HepG2 (cell line): ENCODE results near the gene VDR. TPM values are rescaled to one million over a fixed set of nuclear protein-coding genes. Genes with fewer than 3 reads are reported as not detected.

Experiments used
- ATAC-seq: fragments of 200-7000 bp; cut with Tn5 transposase; 3 replicates; pipeline ENCODE4 v1.9.1; 2020; ENCODE audit warnings: mild to moderate bottlenecking, moderate library complexity
- BruUV-seq: library from RNA; stranded (reverse); fragments of 400-500 nt; replicated peaks from 2 replicates; lab custom pipeline; 2021; lab: Mats Ljungman, UMichigan
- CTCF ChIA-PET: fragments of 300-600 bp; formaldehyde crosslinking; extraction: SDS; loops from one replicate; lab custom pipeline; 2021; ENCODE audit warnings: low total read pairs, inconsistent platforms, low intra/inter-chr PET ratio; lab: Yijun Ruan, JAX
- POLR2A ChIA-PET: fragments of 350-600 bp; sonication (Branson Sonifier 250); formaldehyde crosslinking; loops from one replicate; lab custom pipeline; 2020; ENCODE audit warnings: antibody characterized with exemption, inconsistent platforms; lab: Yijun Ruan, JAX
- DNase-seq: peaks from one replicate; pipeline ENCODE4 v3.0.0-alpha.2; 2015; ENCODE audit warnings: low spot score
- FAIRE-seq: peaks from 3 replicates; lab custom pipeline; 2011; peaks lifted over from hg19 to GRCh38; lab: Jason Lieb, UNC
- H2AFZ ChIP-seq: one replicate; pipeline ENCODE4 v1.6.1; 2011; ENCODE audit warnings: low read length, inconsistent platforms
- H3K27ac ChIP-seq: fragments of 300-600 bp; 3 replicates; pipeline ENCODE4 v1.8.0; 2011; ENCODE audit warnings: mixed run types, mild to moderate bottlenecking, mixed read lengths, low read length, inconsistent platforms; ENCODE audit not compliant: insufficient read depth; ENCODE audit errors: extremely low read length
- H3K27me3 ChIP-seq, 2 experiments: fragments of 200-600 bp in 1 of 2; 2 replicates in 1 of 2; 3 replicates in 1 of 2; pipeline versions ENCODE4 v1.6.0 to v1.8.0; 2011; ENCODE audit warnings: low read length in 2 of 2, mild to moderate bottlenecking in 2 of 2, moderate library complexity in 2 of 2, inconsistent platforms in 1 of 2; ENCODE audit not compliant: insufficient read depth in 2 of 2, control insufficient read depth in 1 of 2
- H3K36me3 ChIP-seq, 2 experiments: fragments of 200-600 bp in 1 of 2; replicated peaks in 1 of 2; 2 replicates in 1 of 2; 3 replicates in 1 of 2; pipeline versions ENCODE4 v1.5.1 to v1.8.0; 2011; ENCODE audit warnings: low read length in 2 of 2, inconsistent platforms in 1 of 2; ENCODE audit not compliant: insufficient read depth in 2 of 2, control insufficient read depth in 1 of 2
- H3K4me1 ChIP-seq: 2 replicates; pipeline ENCODE4 v1.5.1; 2012; ENCODE audit warnings: low read length, inconsistent platforms; ENCODE audit not compliant: insufficient read depth
- H3K4me2 ChIP-seq: 2 replicates; pipeline ENCODE4 v1.6.0; 2011; ENCODE audit warnings: low read depth, low read length, inconsistent platforms
- H3K4me3 ChIP-seq, 3 experiments: fragments of 200-600 bp in 1 of 3; sonication (generic), shearing (Covaris generic) in 1 of 3; replicated peaks in 1 of 3; 2 replicates each; pipeline ENCODE4 v1.5.1; 2011 to 2016; ENCODE audit warnings: low read length in 3 of 3, inconsistent platforms in 2 of 3, low read depth in 2 of 3, mild to moderate bottlenecking in 2 of 3, control low read depth in 1 of 3, mixed read lengths in 1 of 3; ENCODE audit not compliant: insufficient read depth in 1 of 3
- H3K79me2 ChIP-seq: one replicate; pipeline ENCODE4 v1.6.1; 2011; ENCODE audit warnings: low read length, inconsistent platforms; ENCODE audit not compliant: insufficient read depth
- H3K9ac ChIP-seq: 2 replicates; pipeline ENCODE4 v1.6.0; 2011; ENCODE audit warnings: mild to moderate bottlenecking, low read depth, low read length, inconsistent platforms; ENCODE audit not compliant: insufficient read depth
- H3K9me3 ChIP-seq: 2 replicates; pipeline ENCODE4 v1.5.1; 2012; ENCODE audit warnings: mild to moderate bottlenecking, low read length
- H4K20me1 ChIP-seq: 2 replicates; pipeline ENCODE4 v1.6.0; 2011; ENCODE audit warnings: inconsistent platforms, mild to moderate bottlenecking, low read length, moderate library complexity; ENCODE audit not compliant: insufficient read depth
- CBX5 ChIP-seq: sonication (generic); formaldehyde crosslinking; IDR thresholded peaks from 2 replicates; pipeline ENCODE4 v1.4.0; 2020; ENCODE audit warnings: missing genetic modification reagents, borderline replicate concordance
- FOSL2 ChIP-seq: sonication (generic); formaldehyde crosslinking; IDR thresholded peaks from 2 replicates; pipeline ENCODE4 v1.4.0; 2020; ENCODE audit warnings: missing genetic modification reagents
- GABPB1 ChIP-seq: IDR thresholded peaks from 2 replicates; pipeline ENCODE4 v1.6.1; 2016; ENCODE audit warnings: mild to moderate bottlenecking, missing genetic modification reagents, moderate library complexity, missing compliant biosample characterization
- HDAC6 ChIP-seq: fragments of 200-600 bp; sonication (generic); IDR thresholded peaks from 2 replicates; pipeline ENCODE4 v1.7.0; 2017; ENCODE audit warnings: mild to moderate bottlenecking, antibody characterized with exemption, low read length, low read depth
- HMG20B ChIP-seq: conservative IDR thresholded peaks from 2 replicates; pipeline ENCODE4 v1.6.1; 2016; ENCODE audit warnings: missing genetic modification reagents, missing compliant biosample characterization
- KDM5A ChIP-seq: fragments of 200-600 bp; sonication (generic); IDR thresholded peaks from 2 replicates; pipeline ENCODE4 v1.7.0; 2018; ENCODE audit warnings: antibody characterized with exemption, mild to moderate bottlenecking, low read length, borderline replicate concordance
- PAX8 ChIP-seq: sonication (generic); formaldehyde crosslinking; IDR thresholded peaks from 2 replicates; pipeline ENCODE4 v1.8.0; 2022; ENCODE audit warnings: mild to moderate bottlenecking, missing genetic modification reagents, borderline replicate concordance
- SP5 ChIP-seq: IDR thresholded peaks from 2 replicates; pipeline ENCODE4 v1.6.1; 2016; ENCODE audit warnings: low read depth, borderline replicate concordance
- TBL1XR1 ChIP-seq: fragments of 150-350 bp; IDR thresholded peaks from 2 replicates; pipeline ENCODE4 v1.6.1; 2014; ENCODE audit warnings: borderline replicate concordance, low read length; ENCODE audit not compliant: partially characterized antibody
- TSC22D2 ChIP-seq: sonication (generic); formaldehyde crosslinking; IDR thresholded peaks from 2 replicates; pipeline ENCODE4 v1.5.1; 2020; ENCODE audit warnings: missing genetic modification reagents, mild to moderate bottlenecking, borderline replicate concordance
- ZFY ChIP-seq: sonication (generic); formaldehyde crosslinking; IDR thresholded peaks from 2 replicates; pipeline ENCODE4 v1.4.0; 2020; ENCODE audit warnings: missing genetic modification reagents
- ZNF343 ChIP-seq: sonication (generic); formaldehyde crosslinking; IDR thresholded peaks from 2 replicates; pipeline ENCODE4 v1.4.0; 2020; ENCODE audit warnings: mild to moderate bottlenecking, missing genetic modification reagents
- ZNF468 ChIP-seq: sonication (generic); formaldehyde crosslinking; IDR thresholded peaks from 2 replicates; pipeline ENCODE4 v1.8.0; 2022; ENCODE audit warnings: mild to moderate bottlenecking, moderate library complexity, missing genetic modification reagents
- ZNF614 ChIP-seq: IDR thresholded peaks from 2 replicates; pipeline ENCODE4 v1.6.1; 2018; ENCODE audit warnings: missing biosample characterization, missing genetic modification reagents, inconsistent platforms, borderline replicate concordance
- ZNF777 ChIP-seq: sonication (generic); formaldehyde crosslinking; IDR thresholded peaks from 2 replicates; pipeline ENCODE4 v1.4.0; 2020; ENCODE audit warnings: missing genetic modification reagents
- WGBS: methylation state at CpG from one replicate; pipeline ENCODE4 v1.1.6; 2017; ENCODE audit warnings: low lambda C conversion rate; 5-methylcytosine and 5-hydroxymethylcytosine counted together
- in situ Hi-C: cut with HindIII; loops from 2 replicates; pipeline ENCODE4 v1.10.0; 2017; ENCODE audit warnings: low pct_unique_long_range_greater_than_20kb; ENCODE audit not compliant: extremely low pct_ligation_motif_present
- intact Hi-C: fragments of 100-400 bp; cut with micrococcal nuclease; formaldehyde crosslinking; loops from one replicate; pipeline ENCODE4 v1.10.0; 2022; ENCODE audit not compliant: unreplicated experiment
- polyA plus RNA-seq, 8 experiments: library from polyadenylated mRNA; depleted of rRNA in 3 of 8; stranded (reverse) in 7 of 8; unstranded in 1 of 8; fragments of >200 nt; fragmentation: Illumina TruSeq in 4 of 8; extraction: Trizol in 4 of 8; gene quantifications; 2 replicates each; pipeline versions ENCODE4 v1.2.1 to v1.2.3, GENCODE V29; 2011 to 2016; ENCODE audit warnings: low read depth in 4 of 8, missing spikeins in 1 of 8, mixed read lengths in 1 of 8; ENCODE audit not compliant: insufficient read depth in 1 of 8
- total RNA-seq, 5 experiments: library from RNA; depleted of rRNA; stranded (reverse); fragments of >200 nt; fragmentation: Illumina TruSeq; extraction: Trizol; gene quantifications; 2 replicates each; pipeline ENCODE4 v1.2.3, GENCODE V29; 2016; ENCODE audit warnings: low read depth in 1 of 5
- TF ChIP-seq, protein P1 (sequence below): sonication (generic); formaldehyde crosslinking; IDR thresholded peaks from 2 replicates; pipeline ENCODE4 v1.4.0; 2020; ENCODE audit warnings: missing genetic modification reagents, borderline replicate concordance
- TF ChIP-seq, protein P2 (sequence below): sonication (generic); formaldehyde crosslinking; IDR thresholded peaks from 2 replicates; pipeline ENCODE4 v1.5.0; 2020; ENCODE audit warnings: mild to moderate bottlenecking, low read depth, missing genetic modification reagents, borderline replicate concordance
- TF ChIP-seq, protein P3 (sequence below): sonication (generic); formaldehyde crosslinking; IDR thresholded peaks from 2 replicates; pipeline ENCODE4 v1.5.0; 2020; ENCODE audit warnings: missing genetic modification reagents

VDR gene
- total and polyA plus RNA-seq, 2 of the 13 experiments (the other 11 are each of a cell fraction or from before 2014, with no cell fraction given) = 0.08 to 0.33 TPM

DNA sequence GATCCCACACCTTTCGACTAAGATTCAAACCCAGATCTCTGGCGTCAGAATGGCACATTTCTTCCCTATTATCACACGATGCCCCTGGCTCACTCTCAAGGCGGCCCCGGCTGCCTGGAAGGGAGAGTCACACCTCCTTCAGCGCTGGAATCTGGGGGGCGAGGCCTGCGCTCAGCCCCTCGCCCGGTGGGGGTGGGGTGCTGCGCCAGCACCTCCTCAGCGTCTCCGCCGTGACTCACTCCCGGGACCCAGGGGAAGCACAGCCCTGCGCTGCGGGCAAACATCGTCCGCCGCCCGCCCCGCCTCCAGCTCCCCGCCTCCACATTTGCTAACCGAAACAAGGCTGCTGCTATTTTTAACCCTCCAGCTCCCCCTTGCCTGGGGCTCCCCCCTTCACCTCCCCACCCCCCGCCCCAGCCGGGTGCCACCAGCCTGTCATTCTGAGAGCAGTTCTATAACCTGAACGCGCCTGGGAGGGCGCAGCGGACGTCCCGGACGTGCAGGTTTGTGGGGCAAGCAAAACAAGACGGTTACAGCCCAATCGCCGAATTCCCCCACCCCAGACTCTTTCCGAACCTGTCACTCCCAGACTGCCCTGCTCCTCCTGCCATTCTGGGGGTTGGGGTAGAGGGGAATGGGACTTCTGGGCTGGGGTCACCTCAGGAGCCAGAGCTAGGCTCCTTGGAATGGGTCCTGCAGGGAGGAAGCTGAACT lies 91.8 kb downstream of the VDR start:
- H3K4me2 ChIP-seq = peak overlapping the region; percentile 71
- no peaks in the 10 kb centered on the region for H3K9me3 ChIP-seq
- no peaks in the 10 kb centered on the region for H3K27me3 ChIP-seq
- no TSS peak for BruUV-seq
- H3K4me3 ChIP-seq = peak overlapping the region; percentile 31 to 55 (median 45)
- ATAC-seq (peak; percentile 53), FAIRE-seq (no peak), DNase-seq (peak; percentile 36)
- H3K79me2 ChIP-seq = peaks cover 1% of the 10 kb centered on the region
- POLR2A ChIA-PET = interaction anchor here (1.5 kb wide), 1 partner anchor 8 kb away, joined by 5 read pairs; no protein-coding TSS in a partner anchor
- H3K4me1 ChIP-seq = peaks cover 20% of the 10 kb centered on the region
- no peaks in the 10 kb centered on the region for H3K36me3 ChIP-seq
- H4K20me1 ChIP-seq = peaks cover 3% of the 10 kb centered on the region; the same call in 1 of the 2 replicates
- intact Hi-C loops = no loop called here
- no peak overlapping the region for H2AFZ ChIP-seq
- in situ Hi-C loops = no loop called here
- WGBS = 62% methylated on average over 21 of the region's 37 CpGs
- peak overlapping the region; percentile 43; the same call in 1 of the 2 replicates for H3K9ac ChIP-seq
- H3K27ac ChIP-seq = no peak overlapping the region
- CTCF ChIA-PET = no interaction called here
- TF ChIP-seq HMG20B (CRISPR knock-in tag) (no peak), ZNF343 (CRISPR knock-in tag) (no peak), KDM5A (no peak), GABPB1 (CRISPR knock-in tag) (peak; percentile 29; the same call in 1 of the 2 replicates), HDAC6 (no peak), TBL1XR1 (no peak), ZFY (CRISPR knock-in tag) (no peak), TSC22D2 (CRISPR knock-in tag) (no peak), ZNF777 (no peak), PAX8 (CRISPR knock-in tag) (no peak), SP5 (0 out of 2 replicates have a peak, but pooled peaks have one; percentile 28), CBX5 (CRISPR knock-in tag) (no peak), ZNF614 (no peak), ZNF468 (no peak), FOSL2 (CRISPR knock-in tag) (peak; percentile 74)
- TF ChIP-seq, protein P1, sequence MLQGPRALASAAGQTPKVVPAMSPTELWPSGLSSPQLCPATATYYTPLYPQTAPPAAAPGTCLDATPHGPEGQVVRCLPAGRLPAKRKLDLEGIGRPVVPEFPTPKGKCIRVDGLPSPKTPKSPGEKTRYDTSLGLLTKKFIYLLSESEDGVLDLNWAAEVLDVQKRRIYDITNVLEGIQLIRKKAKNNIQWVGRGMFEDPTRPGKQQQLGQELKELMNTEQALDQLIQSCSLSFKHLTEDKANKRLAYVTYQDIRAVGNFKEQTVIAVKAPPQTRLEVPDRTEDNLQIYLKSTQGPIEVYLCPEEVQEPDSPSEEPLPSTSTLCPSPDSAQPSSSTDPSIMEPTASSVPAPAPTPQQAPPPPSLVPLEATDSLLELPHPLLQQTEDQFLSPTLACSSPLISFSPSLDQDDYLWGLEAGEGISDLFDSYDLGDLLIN (CRISPR knock-in tag) = no peak
- TF ChIP-seq, protein P2, sequence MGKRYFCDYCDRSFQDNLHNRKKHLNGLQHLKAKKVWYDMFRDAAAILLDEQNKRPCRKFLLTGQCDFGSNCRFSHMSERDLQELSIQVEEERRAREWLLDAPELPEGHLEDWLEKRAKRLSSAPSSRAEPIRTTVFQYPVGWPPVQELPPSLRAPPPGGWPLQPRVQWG (CRISPR knock-in tag) = no peak
- TF ChIP-seq, protein P3, sequence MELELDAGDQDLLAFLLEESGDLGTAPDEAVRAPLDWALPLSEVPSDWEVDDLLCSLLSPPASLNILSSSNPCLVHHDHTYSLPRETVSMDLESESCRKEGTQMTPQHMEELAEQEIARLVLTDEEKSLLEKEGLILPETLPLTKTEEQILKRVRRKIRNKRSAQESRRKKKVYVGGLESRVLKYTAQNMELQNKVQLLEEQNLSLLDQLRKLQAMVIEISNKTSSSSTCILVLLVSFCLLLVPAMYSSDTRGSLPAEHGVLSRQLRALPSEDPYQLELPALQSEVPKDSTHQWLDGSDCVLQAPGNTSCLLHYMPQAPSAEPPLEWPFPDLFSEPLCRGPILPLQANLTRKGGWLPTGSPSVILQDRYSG (CRISPR knock-in tag) = no peak
